KMS-11 (cell line): ENCODE data around the gene PLEKHA4.

Experiments
- H2AFZ ChIP-seq: fragments of 200-600 bp; sonication (generic); 2 replicates; pipeline ENCODE4 v1.6.1; 2016; ENCODE audit warnings: antibody characterized with exemption, mixed run types, low read depth
- H3K27ac ChIP-seq: fragments of 200-600 bp; sonication (generic); 2 replicates; pipeline ENCODE4 v1.6.1; 2016; ENCODE audit warnings: mild to moderate bottlenecking, mixed run types
- H3K27me3 ChIP-seq: fragments of 200-600 bp; sonication (generic); 2 replicates; pipeline ENCODE4 v1.6.1; 2017; ENCODE audit warnings: mild to moderate bottlenecking, low read depth, mixed run types, moderate library complexity; ENCODE audit not compliant: insufficient read depth
- H3K36me3 ChIP-seq: fragments of 200-600 bp; sonication (generic); 2 replicates; pipeline ENCODE4 v1.6.1; 2017; ENCODE audit warnings: mild to moderate bottlenecking, mixed run types; ENCODE audit not compliant: insufficient read depth
- H3K4me1 ChIP-seq: fragments of 200-600 bp; sonication (generic); 2 replicates; pipeline ENCODE4 v1.6.1; 2016; ENCODE audit warnings: mild to moderate bottlenecking, low read depth, mixed run types; ENCODE audit not compliant: poor library complexity, severe bottlenecking
- H3K4me2 ChIP-seq: fragments of 200-600 bp; sonication (generic); 2 replicates; pipeline ENCODE4 v1.7.0; 2016; ENCODE audit warnings: mild to moderate bottlenecking, mixed run types
- H3K4me3 ChIP-seq: fragments of 200-600 bp; sonication (generic); IDR thresholded peaks from 2 replicates; pipeline ENCODE4 v1.6.1; 2017; ENCODE audit warnings: low read depth, low read length, mixed read lengths; ENCODE audit not compliant: insufficient read depth
- H3K79me2 ChIP-seq: fragments of 200-600 bp; sonication (generic); 2 replicates; pipeline ENCODE4 v1.6.1; 2016; ENCODE audit warnings: low read depth, mixed run types; ENCODE audit not compliant: insufficient read depth
- H3K9ac ChIP-seq: fragments of 200-600 bp; sonication (generic); 2 replicates; pipeline ENCODE4 v1.6.1; 2016; ENCODE audit warnings: mild to moderate bottlenecking, mixed run types
- H4K20me1 ChIP-seq: fragments of 200-600 bp; sonication (generic); 2 replicates; pipeline ENCODE4 v1.6.1; 2016; ENCODE audit warnings: mild to moderate bottlenecking, mixed run types; ENCODE audit not compliant: insufficient read depth
- TF ChIP-seq, protein P1 (sequence below): fragments of 200-600 bp; sonication (generic); conservative IDR thresholded peaks from 2 replicates; pipeline ENCODE4 v1.6.1; 2017; ENCODE audit warnings: low read depth, mild to moderate bottlenecking, antibody characterized with exemption, low read length, moderate library complexity, mixed read lengths

PLEKHA4 gene

DNA sequence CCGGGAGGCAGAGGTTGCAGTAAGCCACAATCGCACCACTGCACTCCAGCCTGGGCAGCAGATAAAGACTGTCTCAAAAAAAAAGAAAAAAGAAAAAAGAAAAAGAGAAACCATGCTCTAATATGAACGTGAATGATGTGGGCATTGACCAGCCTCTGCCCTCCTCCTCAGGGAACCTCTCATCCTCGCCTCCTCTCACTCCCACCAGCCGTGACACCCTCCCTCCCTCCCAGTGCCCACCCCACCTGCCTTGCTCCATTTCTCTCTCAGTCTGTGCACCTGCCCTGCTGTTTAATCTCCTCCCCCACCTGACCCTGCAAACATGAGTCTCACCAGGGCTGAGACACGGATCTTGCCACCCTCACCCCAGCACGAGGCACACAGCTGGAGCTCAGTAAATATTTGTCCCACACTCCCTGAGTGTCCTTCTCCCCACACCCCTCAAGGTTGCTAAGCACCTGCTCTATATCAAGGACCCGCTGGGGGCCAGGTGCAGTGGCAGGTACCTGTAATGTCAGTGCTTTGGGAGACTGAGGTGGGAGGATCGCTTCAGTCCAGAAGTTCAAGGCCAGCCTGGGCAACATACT lies 50.1 kb downstream of the PLEKHA4 start:
- Histone ChIP-seq H3K4me2 (no peak overlapping the region), H2AFZ (no peak overlapping the region), H3K27ac (peak overlapping the region; percentile 3; the same call in 1 of the 2 replicates), H3K4me1 (peaks cover 54% of the 10 kb centered on the region), H4K20me1 (no peaks in the 10 kb centered on the region), H3K9ac (no peak overlapping the region), H3K36me3 (no peaks in the 10 kb centered on the region), H3K4me3 (no peak overlapping the region), H3K79me2 (no peaks in the 10 kb centered on the region), H3K27me3 (no peaks in the 10 kb centered on the region)
- TF ChIP-seq, protein P1, sequence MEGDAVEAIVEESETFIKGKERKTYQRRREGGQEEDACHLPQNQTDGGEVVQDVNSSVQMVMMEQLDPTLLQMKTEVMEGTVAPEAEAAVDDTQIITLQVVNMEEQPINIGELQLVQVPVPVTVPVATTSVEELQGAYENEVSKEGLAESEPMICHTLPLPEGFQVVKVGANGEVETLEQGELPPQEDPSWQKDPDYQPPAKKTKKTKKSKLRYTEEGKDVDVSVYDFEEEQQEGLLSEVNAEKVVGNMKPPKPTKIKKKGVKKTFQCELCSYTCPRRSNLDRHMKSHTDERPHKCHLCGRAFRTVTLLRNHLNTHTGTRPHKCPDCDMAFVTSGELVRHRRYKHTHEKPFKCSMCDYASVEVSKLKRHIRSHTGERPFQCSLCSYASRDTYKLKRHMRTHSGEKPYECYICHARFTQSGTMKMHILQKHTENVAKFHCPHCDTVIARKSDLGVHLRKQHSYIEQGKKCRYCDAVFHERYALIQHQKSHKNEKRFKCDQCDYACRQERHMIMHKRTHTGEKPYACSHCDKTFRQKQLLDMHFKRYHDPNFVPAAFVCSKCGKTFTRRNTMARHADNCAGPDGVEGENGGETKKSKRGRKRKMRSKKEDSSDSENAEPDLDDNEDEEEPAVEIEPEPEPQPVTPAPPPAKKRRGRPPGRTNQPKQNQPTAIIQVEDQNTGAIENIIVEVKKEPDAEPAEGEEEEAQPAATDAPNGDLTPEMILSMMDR: no peak

DNA sequence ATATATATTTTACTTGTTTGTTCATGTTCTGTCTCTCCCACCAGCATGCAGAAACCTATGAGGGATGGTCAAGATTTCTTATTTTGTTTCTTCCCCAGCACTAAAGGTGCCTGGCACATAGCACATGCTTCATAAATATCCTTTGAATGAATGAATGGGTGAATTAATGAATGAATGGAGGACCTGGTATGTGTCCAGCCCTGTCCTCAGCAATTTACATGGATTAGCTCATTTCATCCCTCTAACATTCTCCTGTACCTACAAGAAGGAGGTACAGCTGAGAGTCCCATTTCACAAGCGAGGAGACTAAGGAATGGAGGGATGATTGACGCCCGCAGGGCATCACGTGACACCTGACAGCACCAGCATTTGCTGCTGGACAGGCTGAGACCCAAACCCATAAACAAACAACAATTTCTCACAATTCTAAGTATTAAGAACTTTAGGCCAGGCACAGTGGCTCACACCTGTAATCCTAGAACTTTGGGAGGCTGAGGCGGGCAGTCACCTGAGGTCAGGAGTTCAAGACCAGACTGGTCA lies 50.8 kb downstream of the PLEKHA4 start:
- Histone ChIP-seq H3K4me2 (no peak overlapping the region), H3K27me3 (no peaks in the 10 kb centered on the region), H3K9ac (no peak overlapping the region), H3K79me2 (no peaks in the 10 kb centered on the region), H2AFZ (no peak overlapping the region), H4K20me1 (no peaks in the 10 kb centered on the region), H3K4me1 (peaks cover 61% of the 10 kb centered on the region), H3K27ac (peak overlapping the region; percentile 3; the same call in 1 of the 2 replicates), H3K36me3 (no peaks in the 10 kb centered on the region), H3K4me3 (no peak overlapping the region)
- TF ChIP-seq, protein P1: no peak

DNA sequence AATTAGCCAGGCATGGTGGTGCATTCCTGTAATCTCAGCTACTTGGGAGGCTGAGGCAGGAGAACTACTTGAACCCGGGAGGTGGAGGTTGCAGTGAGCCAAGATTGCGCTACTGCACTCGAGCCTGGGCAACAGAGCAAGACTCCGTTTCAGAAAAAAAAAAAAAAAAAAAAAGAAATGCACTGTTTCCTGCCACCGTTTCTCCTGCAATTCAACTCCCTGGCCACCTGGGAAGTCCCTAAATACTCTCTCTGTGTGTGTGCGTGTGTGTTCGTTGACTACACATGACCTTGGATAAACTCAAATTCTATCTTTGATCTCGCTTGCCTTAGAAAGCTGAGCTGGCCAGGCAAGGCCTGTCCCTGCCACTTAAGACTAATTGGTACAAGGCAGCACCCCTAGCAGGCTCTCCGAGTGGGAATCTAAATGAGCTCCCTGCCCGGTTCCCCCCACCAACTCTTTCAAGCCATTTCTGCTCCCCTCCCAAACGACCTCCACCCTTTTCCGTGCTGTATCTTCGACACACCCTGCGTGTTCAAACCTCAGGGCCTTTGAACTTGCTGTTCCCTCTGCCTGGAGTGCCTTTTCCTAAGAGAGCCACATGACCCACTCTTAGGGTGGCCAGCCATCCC lies 52.4 kb downstream of the PLEKHA4 start:
- H4K20me1 ChIP-seq: no peaks in the 10 kb centered on the region
- H2AFZ ChIP-seq: peak overlapping the region; percentile 64
- no peak overlapping the region for H3K4me3 ChIP-seq
- no peaks in the 10 kb centered on the region for H3K36me3 ChIP-seq
- TF ChIP-seq, protein P1: no peak
- peak overlapping the region; percentile 96 for H3K27ac ChIP-seq
- no peaks in the 10 kb centered on the region for H3K79me2 ChIP-seq
- peaks cover 74% of the 10 kb centered on the region for H3K4me1 ChIP-seq
- H3K27me3 ChIP-seq: no peaks in the 10 kb centered on the region
- H3K4me2 ChIP-seq: peak overlapping the region; percentile 53
- H3K9ac ChIP-seq: peak overlapping the region; percentile 63

DNA sequence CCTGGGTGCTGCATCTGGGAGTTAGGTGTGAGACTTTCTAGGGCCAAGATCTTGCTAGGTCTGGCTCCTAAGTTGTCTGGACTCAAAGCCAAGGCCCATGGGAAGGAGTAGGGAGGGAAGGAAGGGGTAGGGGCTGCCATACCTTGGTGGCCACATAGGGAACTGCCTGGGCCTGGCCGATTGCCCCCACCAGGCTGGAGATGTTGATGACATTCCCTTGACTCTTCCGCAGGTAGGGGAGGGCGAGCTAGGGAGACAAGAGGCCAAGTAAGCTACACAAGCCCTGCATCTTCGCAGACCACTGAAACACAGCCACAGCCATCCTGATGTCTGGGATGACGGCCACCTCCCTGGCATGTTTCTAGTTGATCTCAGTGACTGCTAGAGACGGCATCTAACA lies 53.5 kb downstream of the PLEKHA4 start:
- TF ChIP-seq, protein P1: no peak
- no peak overlapping the region for H2AFZ ChIP-seq
- peak overlapping the region; percentile 96; the same call in 1 of the 2 replicates for H3K27ac ChIP-seq
- peak overlapping the region; percentile 63; the same call in 1 of the 2 replicates for H3K9ac ChIP-seq
- peaks cover 78% of the 10 kb centered on the region for H3K4me1 ChIP-seq
- H3K27me3 ChIP-seq: no peaks in the 10 kb centered on the region
- H3K4me2 ChIP-seq: no peak overlapping the region; the same call in 1 of the 2 replicates
- H3K36me3 ChIP-seq: no peaks in the 10 kb centered on the region
- H4K20me1 ChIP-seq: no peaks in the 10 kb centered on the region
- H3K79me2 ChIP-seq: peaks cover 8% of the 10 kb centered on the region
- H3K4me3 ChIP-seq: no peak overlapping the region
